GM18517 (cell line): Measurements from ENCODE around the gene CEND1.

Source experiments
- ATAC-seq: cut with Tn5 transposase; IDR thresholded peaks from one replicate; pipeline ENCODE4 v1.9.1; 2021; ENCODE audit warnings: mild to moderate bottlenecking, moderate library complexity; ENCODE audit not compliant: unreplicated experiment

CEND1 gene

DNA sequence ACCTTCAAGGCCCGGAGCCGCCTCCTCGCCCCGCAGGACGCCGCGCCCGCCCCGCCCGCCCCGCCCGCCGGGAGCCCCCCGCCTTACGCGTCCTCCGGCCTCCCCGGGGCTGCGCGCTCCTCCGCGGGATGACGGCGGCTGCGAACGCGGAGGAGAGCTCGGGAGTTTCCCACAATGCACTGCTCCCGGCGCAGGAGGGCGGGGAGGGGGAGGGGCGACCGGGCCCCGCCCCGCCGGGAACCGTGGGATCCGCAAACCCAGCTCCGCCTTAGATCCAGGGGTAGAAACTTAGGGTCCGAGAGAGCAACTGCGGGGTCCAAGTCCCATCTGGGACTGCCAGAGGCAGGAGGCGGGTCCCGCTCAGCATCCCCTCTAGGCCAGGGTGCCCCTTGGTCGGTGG is at the start of gene CEND1:
CEND1 (minus strand) TSS at position 148 of the 400 bp plus-strand sequence. CDS start 1,514 bp downstream, outside the sequence.
- no peak for ATAC-seq

DNA sequence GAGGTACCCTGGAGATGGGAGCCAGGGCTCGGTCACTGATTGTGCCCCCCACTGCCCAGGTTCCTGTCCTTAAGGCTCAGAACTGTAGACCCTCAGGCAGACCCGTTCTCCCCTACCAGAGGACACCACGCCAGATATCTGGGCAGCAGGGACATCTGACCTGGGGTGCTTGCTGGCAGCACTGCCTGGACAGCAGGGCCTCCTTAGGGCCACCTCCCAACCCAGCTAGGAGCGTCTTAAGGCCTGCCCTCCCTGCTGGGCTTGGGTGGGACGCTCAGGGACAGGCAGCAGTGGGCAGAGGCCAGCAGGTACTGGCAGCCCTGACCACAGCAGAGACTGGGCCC is 49.4 kb upstream of the CEND1 start:
- no peak for ATAC-seq

DNA sequence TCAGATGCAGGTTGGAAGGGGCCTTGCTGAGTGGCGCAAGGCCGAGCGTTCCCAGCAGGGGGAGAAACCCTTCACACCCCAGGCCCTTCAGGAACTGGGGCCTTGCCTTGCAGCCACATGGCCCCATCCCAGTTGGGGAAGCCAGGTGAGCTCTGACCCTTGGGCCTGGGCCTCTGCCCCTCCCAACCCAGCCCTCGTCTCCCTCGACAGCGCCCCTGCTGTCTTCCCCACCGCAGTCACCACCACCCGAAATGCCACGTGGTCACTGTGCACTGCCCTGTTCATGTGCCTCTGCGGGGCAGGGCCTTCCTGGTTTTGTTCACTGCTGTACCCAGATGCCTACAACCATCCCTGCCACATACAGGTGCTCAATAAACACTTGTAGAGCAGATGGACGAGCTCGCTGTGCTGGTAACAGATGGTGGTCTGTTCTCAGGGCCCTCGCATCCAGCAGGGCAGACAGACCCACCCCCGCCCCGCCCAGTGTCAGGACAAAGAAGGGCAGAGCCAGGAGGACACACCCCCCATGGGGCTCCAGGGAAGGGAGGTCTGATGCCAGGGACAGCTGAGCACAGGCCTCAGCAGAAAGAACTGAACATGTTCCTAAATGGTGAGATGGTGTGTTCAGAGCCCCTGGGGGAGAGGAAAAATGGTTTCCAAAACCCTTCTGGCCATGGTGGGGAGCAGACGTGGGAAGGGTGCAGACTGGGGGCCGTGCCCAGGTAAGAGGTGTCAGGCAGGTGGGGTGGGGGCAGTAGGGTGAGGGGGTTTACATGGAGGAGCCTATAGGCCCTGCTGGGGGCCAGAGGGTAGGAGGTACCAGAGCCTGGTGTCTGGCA is 48.8 kb upstream of the CEND1 start:
- ATAC-seq, result no peak

DNA sequence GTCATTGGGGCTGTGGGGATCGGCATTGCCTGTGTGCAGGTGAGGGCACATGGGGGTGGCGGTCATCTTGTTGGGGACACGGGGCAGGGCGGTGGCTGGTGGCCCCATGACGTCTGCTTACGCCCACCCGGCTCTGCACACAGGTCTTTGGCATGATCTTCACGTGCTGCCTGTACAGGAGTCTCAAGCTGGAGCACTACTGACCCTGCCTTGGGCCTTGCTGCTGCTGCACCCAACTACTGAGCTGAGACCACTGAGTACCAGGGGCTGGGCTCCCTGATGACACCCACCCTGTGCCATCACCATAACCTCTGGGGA is 48.1 kb upstream of the CEND1 start:
- no peak for ATAC-seq

DNA sequence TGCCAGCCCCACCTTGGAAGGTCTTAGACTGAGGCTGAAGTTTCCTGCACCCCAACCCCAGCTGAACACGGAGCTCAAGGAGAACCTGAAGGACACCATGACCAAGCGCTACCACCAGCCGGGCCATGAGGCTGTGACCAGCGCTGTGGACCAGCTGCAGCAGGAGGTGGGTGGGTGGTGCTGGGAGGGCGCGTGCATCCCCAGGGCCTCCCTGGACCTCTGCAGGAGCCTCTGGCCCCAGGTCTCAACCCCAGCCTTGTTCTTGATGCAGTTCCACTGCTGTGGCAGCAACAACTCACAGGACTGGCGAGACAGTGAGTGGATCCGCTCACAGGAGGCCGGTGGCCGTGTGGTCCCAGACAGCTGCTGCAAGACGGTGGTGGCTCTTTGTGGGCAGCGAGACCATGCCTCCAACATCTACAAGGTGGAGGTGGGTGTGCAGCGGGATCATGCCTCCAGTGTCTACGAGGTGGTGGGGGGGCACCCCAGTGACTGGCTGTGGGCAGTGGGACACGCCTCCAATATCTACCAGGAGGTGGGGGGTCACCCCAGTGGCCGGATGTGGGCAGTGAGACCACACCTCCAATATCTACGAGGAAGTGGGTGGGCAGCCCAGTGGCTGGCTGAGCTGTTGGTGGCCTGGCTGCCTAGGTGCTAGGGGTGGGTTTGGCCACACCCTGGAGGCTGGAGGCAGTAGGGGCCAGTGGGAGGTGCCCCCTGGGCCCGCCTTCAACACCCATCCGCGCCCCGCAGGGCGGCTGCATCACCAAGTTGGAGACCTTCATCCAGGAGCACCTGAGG is 47.5 kb upstream of the CEND1 start:
- ATAC-seq, result no peak

DNA sequence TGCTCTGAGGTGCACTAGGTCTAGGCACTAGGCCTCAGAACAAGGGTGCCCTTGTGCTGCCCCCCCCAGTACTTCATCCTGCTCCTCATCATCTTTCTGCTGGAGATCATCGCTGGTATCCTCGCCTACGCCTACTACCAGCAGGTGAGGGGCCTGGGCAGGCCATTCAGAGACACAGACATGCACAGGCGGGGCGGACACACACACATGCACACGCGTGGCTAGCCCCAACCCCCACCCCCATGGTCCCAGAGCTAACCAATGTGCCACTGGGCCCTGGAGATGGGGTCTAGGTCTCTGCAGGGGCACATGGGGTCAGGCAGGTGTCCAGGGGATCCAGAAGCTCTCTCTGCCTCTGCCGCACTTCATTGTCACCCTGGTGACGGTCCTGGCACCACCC is 46.8 kb upstream of the CEND1 start:
- no peak for ATAC-seq

DNA sequence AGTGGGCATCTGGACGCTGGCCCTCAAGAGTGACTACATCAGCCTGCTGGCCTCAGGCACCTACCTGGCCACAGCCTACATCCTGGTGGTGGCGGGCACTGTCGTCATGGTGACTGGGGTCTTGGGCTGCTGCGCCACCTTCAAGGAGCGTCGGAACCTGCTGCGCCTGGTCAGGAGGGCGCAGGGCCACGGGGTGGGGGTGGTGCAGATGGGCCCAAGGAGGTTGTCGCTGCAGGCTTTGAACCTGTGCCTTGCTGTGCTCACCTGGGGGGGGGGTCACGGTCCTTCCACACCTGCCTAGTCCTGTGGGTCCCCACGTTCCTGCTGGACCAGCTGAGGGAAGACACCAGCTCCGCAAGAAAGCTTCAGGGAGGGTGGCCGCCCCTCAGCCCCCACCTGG is 46.4 kb upstream of the CEND1 start:
- ATAC-seq, result no peak

DNA sequence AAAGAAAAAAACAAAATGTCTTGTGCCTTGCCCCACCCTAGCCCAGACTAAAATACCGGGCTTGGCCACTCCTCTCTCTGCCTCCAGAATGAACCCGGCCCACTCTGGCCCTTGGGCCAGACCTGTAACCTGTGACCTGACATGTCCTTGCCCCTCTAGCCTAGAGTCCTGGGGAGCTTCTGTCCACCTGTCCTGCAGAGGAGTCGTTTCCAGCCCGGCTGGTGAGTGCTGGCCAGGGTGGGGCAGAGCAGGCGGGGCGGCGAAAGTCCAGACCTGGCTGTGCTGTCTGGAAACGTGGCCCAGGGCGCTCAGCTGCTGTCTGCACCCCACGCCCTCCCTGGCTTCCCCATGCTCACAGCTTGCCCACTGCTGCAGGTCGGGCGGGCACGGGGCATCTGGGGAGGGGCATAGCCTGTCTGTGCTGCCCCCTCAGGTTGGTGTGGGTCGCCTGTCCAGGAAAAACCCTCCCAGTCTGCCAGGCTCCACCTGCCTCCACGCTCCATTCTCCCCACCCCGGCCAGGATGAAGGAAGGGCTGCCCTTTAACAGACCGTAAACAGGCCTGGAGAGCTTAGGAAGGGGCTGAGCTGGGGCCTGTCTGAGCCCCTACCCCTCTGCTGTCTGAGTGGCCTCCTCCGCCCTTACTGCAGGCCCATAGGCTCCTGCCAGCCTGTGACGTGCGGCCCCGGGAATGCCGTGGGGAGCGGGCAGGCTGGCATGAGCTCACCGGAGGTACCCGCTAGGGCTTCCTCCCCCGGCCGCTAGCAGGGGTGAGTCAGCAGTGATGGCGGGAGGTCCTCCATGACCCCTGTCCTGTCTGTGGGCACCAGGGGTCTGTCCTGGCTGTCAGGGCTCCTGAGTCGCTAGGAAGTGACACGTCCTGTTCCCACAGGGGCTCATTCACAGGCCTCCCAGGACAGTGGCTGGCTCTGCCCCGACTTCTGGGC is 44.8 kb upstream of the CEND1 start:
- no peak for ATAC-seq

DNA sequence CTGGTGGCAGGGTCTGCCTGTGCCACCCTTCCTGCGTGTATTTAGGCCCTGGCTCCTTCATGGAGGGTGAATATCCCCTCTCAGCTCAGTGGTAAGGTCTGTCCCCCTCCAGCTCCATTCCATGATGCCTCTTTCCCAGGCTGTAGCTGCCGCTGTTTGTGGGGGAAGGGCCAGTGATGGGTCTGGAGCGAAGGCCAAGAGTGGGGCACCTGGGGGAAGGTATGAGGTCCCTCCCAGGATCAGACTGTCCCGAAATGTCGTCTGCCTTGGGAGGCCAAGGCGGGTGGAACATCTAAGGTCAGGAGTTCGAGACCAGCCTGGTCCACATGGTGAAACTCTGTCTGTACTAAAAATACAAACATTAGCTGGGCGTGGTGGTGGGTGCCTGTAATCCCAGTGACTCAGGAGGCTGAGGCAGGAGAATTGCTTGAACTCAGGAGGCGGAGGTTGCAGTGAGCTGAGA is 44.0 kb upstream of the CEND1 start:
- no peak for ATAC-seq

DNA sequence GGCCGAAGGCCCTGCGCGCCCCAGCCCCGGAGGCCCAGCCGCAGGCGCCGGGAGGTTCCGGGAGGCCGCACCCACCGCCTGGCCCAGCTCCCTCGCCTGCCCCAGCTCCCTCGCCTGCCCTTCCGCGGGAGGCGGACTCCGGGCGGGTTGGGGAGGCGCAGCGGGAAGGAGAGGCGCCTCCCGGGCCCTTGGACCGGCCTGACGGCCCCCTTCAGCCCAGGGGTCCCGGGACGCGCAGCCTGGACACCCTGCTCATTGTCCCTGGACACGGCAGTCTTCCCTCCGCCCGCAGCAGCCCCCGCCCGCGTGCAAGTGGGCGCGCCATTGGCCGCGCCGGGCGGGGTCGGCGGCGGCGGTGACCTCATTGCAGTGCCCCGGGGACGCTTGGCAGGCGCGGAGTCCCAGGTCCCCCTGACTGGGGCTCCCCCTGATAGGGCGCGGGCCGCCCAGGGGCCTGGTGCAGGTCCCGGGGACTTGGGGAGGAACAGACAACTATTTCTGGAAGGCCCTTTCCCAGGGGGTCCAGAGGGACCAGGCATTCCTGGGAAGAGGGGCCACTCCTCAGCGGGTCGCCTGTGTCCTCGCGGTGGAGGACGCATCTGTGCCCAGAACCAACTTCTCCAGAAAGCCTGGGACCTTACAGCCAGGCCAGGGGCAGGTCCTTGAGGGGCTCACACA is 43.4 kb upstream of the CEND1 start:
- ATAC-seq, result no peak

DNA sequence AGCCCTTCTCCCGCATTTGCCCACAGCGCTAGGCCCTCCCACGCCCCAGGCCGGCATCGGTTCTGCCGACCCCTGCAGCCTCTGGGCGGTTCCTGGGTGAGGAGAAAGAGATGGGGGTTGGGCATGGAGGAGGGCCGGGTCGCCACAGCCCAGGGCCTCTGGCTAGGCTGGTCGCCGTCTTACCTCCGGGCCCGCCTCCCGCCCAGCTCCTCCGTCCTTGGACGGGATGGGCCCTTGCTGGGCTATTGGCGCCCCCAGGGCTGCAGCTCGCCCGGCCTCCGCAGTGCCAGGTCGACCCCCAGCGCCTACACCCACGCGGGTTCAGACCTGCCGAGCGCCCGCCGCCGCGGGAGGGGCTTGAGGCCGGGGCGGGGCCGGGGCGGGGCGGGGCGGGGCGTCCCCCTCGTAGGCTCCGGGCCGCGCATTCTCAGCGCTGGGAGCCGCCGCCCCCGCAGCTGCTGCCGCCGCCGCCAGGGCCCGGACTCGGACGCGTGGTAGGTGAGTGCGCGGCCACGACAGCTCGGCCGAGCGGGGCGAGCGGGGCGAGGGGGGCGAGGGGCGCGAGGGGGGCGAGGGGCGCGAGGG is 42.7 kb upstream of the CEND1 start, which contains the start of gene CD151:
CD151 (plus strand) TSS at position 424 of the 585 bp plus-strand sequence. CDS start 3,118 bp downstream, outside the sequence.
- ATAC-seq, result no peak

DNA sequence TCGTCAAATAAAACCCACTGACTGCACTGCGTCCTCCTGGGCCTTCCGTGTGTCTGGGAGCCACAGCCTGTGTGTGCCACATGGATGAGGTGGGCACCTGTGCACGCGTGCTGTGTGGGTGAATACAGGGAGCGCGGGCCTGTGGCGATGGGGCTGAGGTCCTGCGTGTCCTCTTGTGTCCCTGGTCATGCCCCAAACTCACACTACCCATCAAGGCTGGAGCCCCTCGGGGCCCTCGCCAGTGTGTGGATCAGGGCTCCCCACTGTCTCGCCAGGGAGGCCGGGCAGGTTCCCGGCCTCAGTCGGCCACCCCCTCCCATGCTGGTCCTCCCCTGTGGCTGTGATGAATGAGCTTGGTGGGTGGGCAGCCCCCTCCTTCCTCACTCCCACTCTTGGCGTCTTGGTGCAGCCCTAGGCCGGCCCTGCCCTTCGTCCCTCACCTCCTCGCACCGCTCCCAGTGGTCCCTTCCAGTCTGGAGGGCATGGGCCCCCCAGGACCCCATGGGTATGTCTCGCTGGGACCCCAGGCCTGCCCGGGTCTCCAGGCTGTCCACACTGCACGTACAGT is 42.2 kb upstream of the CEND1 start:
- ATAC-seq, result no peak

DNA sequence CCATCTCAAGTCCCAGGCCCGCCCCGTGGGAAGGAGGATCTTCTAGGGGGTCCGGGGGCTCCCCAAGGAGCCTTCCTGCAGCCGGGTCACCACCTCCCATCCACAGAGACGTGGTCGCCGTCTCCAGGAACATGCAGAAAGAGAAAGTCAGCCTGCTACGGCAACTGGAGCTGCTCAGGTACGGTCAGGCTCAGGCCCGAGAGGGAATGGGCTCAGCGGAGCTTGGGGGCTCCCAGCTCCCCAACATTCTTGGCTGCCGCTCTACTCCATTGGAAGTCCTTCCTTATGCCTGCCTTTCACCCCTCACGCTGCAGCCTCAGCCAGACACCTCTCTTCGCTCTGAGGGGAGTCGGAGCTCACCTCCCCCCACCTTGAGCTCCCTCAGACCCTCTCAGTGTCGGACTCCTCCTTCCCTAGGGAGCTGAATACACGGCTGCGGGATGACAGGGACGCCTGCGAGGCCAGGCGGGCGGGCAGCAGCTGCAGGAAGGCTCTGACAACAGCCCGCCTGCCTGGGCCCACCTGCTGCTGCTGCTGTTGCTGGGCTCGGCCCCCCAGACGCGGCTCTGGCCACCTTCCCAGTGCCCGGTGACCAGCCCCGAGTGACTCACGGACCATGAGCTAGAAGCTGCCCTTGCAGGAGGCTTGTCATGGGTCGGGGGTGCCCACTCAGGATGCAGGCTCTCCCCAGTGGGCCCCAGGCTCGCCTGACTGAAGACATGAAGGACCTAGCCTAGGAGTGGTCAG is 41.4 kb upstream of the CEND1 start:
- ATAC-seq, result no peak

DNA sequence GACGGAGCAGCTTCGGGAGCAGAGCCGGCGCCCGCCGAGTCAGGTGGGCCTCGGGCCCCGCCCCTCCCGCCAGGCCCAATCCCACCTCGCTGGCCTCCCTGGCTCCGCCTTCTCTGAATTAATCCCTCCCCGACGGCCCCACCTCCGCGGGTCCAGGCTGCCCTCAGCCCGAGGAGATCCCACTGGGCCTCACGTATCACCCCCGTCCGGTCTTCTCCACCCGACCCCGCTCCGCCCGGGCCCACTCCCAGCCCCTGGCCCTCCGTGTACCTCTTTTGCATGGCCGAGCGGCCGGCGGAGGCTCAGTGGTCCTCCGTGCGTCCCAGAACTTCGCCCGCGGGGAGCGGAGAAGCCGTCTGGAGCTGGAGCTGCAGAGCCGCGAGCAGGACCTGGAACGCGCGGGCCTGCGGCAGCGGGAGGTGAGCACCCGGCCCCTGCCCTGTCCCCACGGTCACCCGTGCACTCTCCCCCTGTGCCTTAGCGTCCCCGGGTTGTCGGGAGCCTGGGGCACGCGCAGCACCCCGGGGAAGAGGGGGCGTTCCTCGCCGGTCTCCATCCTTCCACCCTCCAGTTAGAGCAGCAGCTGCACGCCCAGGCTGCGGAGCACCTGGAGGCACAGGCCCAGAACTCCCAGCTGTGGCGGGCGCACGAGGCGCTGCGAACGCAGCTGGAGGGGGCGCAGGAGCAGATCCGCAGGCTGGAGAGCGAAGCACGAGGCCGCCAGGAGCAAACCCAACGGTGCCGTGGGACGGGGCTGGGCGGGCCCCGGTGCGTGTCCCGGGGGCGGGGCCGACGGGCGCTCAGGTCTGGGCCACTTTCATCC is 40.6 kb upstream of the CEND1 start:
- ATAC-seq, result no peak

DNA sequence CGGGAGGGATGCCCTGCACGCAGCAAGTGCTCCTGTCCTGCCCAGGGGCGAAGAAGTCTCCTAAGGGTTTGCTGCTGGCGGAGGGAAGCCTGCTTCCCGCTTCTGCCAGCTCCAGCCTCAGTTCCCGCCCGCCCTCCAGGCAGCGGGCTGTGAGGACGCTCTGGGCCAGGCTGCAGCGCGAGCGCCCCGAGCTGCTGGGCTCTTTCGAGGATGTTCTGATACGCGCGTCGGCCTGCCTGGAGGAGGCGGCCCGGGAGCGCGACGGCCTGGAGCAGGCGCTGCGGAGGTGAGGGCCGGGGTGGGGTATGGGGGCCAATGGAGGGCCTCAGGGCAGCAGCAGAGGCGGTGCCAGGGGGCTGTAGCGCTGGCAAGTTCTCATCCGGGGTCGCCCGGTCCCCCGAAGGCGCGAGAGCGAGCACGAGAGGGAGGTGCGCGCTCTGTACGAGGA is 40.0 kb upstream of the CEND1 start:
- no peak for ATAC-seq

DNA sequence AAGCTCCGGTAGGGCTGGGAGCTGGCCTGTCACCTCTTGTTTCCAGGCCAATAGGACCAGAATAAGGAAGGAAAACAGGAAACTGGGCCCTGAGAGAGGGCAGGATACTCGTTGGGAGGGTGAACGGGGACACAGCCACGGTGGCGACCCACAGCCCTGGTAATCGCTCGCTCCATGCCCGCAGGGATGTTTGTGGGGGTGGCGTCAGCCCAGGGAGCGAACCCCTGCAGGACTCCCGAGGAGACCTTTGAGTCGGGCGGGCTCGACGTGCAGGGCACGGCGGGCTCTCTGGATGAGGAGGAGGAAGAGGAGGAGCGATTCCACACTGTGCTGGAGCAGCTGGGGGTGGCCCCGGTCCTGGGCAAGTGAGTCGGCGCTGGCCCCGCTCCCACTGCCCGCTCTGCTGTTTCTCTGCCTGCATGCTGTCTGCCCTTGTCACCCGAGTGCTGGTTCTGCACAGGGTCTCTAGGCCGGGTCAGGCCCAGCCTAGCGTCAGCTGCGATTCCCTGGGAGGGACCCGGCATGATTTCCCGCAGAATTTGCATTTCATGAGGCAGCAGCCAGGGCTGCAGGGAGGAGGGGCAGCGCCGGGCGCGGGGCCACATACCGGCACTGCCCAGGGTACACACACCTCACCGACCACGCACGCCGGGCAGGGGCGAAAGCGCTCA is 39.4 kb upstream of the CEND1 start:
- ATAC-seq, result no peak

DNA sequence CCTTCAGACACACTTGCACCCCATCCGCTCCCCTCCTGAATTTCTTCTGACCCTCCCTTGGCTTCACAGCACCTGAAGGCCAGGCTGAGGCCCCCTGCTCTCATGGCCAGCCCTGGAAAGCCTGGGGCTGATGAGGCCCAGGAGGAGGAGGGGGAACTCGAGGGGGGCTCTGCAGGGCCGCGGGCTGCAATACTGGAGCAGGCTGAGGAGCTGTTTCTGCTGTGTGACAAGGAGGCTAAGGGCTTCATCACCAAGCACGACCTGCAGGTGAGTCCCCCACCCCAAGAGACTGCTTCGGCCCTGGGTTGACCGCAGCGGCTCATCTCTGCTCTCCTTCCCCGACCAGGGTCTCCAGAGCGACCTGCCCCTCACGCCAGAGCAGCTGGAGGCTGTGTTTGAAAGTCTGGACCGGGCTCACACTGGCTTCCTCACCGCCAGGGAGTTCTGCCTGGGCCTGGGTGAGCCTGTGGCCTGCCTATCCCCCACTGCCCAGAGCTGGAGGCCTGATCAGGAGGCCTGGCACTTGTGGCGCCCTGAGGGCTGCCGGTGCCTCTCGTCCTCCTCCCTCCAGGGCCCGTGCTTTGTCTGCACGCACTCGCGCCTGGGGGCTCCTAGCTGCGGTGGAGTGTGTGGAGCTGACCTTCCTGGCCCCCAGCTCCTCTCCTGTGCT is 38.8 kb upstream of the CEND1 start:
- ATAC-seq, result no peak
